AG04449 (cell line): ENCODE data around the gene SEMA3E.

Experiments used
- CTCF ChIA-PET: fragments of 350-600 bp; formaldehyde crosslinking; extraction: SDS; loops from one replicate; lab custom pipeline; 2021; ENCODE audit warnings: antibody characterized with exemption; lab: Yijun Ruan, JAX
- POLR2A ChIA-PET: fragments of 400-600, 350-600 bp; formaldehyde crosslinking; extraction: SDS; loops from one replicate; lab custom pipeline; 2020; ENCODE audit warnings: antibody characterized with exemption, inconsistent platforms; lab: Yijun Ruan, JAX
- DNase-seq: peaks from one replicate; pipeline ENCODE4 v3.0.0-alpha.2; 2010; ENCODE audit warnings: low read depth, low spot score
- H3K4me3 ChIP-seq: 2 replicates; pipeline ENCODE4 v1.5.1; 2011; ENCODE audit warnings: low read depth, mild to moderate bottlenecking, control low read depth, low read length
- CTCF ChIP-seq: IDR thresholded peaks from one replicate; pipeline ENCODE4 v1.5.1; 2011; ENCODE audit warnings: mild to moderate bottlenecking, moderate library complexity, low read length, control low read depth, inconsistent platforms; ENCODE audit not compliant: insufficient read depth; ENCODE audit errors: missing control alignments

The SEMA3E gene

GRCh38 chr7:83413424-83413823 is 235.5 kb downstream of the SEMA3E start:
- no peak overlapping the region for H3K4me3 ChIP-seq
- POLR2A ChIA-PET, result no interaction called here
- TF ChIP-seq CTCF, result no peak
- CTCF ChIA-PET, result interaction anchor here (0.8 to 3.0 kb wide), 5 partner anchors 29 to 243 kb away, joined by 3 to 18 read pairs (median 4); no protein-coding TSS in a partner anchor
- DNase-seq, result no peak

- POLR2A ChIA-PET, result no interaction called here
- CTCF ChIA-PET, result interaction anchor here (0.8 to 3.6 kb wide), 8 partner anchors 10 to 258 kb away, joined by 3 to 19 read pairs (median 4); no protein-coding TSS in a partner anchor
- DNase-seq, result peak; percentile 7
- H3K4me3 ChIP-seq, result no peak overlapping the region
- TF ChIP-seq CTCF, result peak; percentile 42
Measured at GRCh38 chr7:83410989-83411591, 237.8 kb downstream of the SEMA3E start.

GRCh38 chr7:83394776-83395175 is 254.2 kb downstream of the SEMA3E start:
- H3K4me3 ChIP-seq, result no peak overlapping the region
- no peak for TF ChIP-seq CTCF
- ChIA-PET CTCF (no interaction called here), POLR2A (no interaction called here)
- no peak for DNase-seq

- DNase-seq, result no peak
- CTCF ChIA-PET, result no interaction called here
- TF ChIP-seq CTCF, result no peak
- no peak overlapping the region for H3K4me3 ChIP-seq
- POLR2A ChIA-PET, result no interaction called here
Measured at GRCh38 chr7:83388436-83388835, 260.5 kb downstream of the SEMA3E start.

GRCh38 chr7:83366629-83367028 is 282.3 kb downstream of the SEMA3E start:
- no peak for TF ChIP-seq CTCF
- ChIA-PET CTCF (interaction anchor here (1.2 kb wide), 1 partner anchor 36 kb away, joined by 3 read pairs; no protein-coding TSS in a partner anchor), POLR2A (no interaction called here)
- DNase-seq, result no peak
- no peak overlapping the region for H3K4me3 ChIP-seq

- ChIA-PET CTCF (interaction anchor here (1.2 kb wide), 1 partner anchor 35 kb away, joined by 3 read pairs; no protein-coding TSS in a partner anchor), POLR2A (no interaction called here)
- no peak overlapping the region for H3K4me3 ChIP-seq
- DNase-seq, result no peak
- TF ChIP-seq CTCF, result no peak
Measured at GRCh38 chr7:83365746-83366145, 283.2 kb downstream of the SEMA3E start.
